Stimulated activated CD4-positive, alpha-beta T cell treated with anti-CD3 and anti-CD28 coated beads, Interleukin-4, amount 100 ng/mL, for 4 hours (primary cell): ENCODE measurements around the gene DIPK1A.

Experiments
- DNase-seq, 2 experiments: peaks; one replicate each; pipeline ENCODE4 v3.0.0-alpha.2; 2020

DIPK1A gene

DNA sequence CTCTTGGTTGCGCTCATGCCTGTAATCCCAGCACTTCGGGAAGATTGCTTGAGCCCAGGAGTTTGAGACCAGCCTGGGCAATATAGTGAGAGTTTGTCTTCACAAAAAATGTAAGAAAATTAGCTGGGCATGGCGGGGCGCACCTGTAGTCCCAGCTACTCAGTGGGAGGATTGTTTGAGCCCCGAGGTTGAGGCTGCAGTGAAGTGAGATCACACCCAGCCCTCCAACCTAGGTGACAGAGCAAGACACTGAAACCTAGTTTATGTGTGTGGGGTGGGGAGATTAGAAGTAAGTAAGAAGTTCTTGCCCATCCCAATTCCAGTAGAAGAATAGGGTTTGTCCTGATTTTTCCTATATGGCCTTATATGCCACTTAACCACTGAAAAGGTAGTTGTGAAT lies 127.4 kb downstream of the DIPK1A start:
- no peak for DNase-seq

DNA sequence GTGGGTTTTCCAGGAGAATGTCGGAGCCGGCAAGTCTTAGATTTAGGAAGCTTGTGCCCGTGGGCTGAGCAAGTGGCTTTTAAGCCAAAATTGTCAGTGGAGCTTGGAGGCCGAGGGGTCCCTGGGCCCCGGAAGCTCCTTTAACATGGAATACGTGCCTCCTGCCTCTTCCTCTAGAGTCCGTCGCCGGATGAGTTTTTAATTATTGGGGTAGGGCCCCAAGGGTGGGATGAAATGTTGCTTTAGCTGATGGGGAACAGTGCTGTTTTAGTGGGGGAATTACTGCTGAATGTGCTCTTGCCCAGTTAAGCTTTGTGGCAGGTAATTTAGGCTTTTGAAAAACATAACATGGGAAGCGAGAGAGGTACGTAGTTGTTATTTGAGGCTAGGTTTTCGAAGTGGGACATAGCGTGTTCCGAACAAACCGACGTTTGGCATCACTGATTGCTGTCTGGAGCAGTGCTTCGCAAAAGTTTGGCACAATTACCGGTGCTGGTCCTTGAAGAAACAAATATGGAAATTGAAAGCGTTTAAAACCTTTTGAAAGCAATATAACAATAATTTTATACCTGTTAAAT lies 128.6 kb downstream of the DIPK1A start:
- no peak for DNase-seq

- DNase-seq = peak; percentile 94 to 96
Observed at GRCh38 chr1:92831762-92832536, 129.3 kb downstream of the DIPK1A start, which contains the start of gene RPL5. Gene RPL5 (plus strand): TSS chr1:92832040. CDS start chr1:92832115, 75 bp downstream.

GRCh38 chr1:92831368-92831761 lies 129.9 kb downstream of the DIPK1A start:
- no peak for DNase-seq

DNA sequence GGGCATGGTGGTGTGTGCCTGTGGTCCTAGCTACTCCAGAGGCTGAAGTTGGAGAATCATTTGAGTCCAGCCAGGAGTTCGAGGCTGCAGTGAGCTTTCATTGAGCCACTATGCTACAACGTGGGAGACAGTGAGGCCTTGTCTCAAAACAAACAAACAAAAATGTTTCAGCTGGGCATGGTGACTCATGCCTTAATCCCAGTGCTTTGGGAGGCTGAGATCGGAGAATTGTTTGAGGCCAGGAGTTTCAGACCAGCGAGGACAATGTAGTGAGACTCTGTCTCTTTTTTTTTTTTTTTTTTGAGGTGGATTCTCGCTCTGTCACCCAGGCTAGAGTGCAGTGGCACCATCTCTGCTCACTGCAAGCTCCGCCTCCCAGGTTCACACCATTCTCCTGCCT lies 134.5 kb downstream of the DIPK1A start:
- DNase-seq = no peak

DNA sequence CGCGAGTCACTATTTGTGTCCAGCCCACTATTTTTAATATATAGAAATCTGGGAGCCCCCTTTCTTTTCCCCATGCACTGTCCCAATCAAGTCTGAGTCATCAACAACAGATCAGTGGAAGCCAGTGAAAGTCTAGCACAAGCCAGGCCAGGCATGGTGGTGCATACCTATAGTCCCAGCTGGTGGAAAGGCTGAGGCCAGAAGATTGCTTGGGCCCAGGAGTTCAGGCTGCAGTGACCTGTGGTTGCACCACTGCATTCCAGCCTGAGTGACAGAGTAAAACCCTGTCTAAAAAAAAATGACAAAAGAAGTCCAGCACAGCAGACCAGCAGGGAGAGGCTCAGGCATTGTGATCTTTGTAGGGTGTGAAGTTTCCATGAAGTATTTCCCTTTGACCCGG lies 138.4 kb downstream of the DIPK1A start:
- no peak for DNase-seq

DNA sequence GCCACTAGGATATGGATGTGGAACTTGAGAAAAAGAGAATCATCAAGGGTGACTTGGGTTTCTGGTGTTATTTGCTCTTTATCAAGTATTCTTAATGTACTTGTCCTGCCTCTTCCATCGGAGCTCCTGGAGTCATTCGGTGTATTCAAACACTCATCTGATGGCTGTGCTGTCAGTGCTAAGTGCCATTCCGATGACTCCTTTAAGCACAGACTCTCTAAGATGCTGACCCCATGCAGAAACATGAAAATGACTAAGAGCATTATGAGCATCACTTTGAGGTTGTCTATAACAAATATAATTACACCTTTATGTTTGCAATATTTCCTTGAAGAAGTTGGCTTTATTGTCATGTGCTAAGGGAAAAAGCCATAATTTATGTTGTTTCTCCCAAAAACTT lies 140.7 kb downstream of the DIPK1A start:
- no peak for DNase-seq

- no peak for DNase-seq
Observed at GRCh38 chr1:92820024-92820423, 141.2 kb downstream of the DIPK1A start.

- no peak for DNase-seq
Observed at GRCh38 chr1:92817986-92818764, 143.1 kb downstream of the DIPK1A start.

DNA sequence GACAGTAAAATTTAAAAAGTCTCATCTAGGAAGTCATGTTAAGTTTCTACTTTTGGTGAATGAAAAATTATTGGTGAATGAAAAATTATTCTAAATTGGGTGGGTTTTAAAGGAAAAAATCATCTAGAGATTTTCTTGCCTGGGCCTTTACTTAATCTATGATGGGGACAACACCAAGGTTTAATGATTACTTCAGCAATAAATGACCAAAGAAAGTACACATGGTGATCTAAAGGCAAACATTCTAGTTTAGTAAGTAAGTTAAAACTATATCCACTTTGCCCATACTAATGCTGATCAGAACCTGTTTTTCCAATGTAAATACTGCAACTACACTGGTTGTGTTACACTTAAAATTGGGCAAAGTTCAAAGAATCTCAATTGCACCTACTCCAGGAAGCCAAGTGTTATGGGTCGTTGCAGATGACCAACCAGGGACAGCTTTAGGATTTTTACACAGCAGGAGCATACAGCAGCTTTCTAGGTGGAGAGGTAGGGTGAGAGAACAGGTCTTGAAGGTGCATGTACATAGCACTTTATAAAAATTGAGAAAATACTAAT lies 144.0 kb downstream of the DIPK1A start:
- DNase-seq = no peak

DNA sequence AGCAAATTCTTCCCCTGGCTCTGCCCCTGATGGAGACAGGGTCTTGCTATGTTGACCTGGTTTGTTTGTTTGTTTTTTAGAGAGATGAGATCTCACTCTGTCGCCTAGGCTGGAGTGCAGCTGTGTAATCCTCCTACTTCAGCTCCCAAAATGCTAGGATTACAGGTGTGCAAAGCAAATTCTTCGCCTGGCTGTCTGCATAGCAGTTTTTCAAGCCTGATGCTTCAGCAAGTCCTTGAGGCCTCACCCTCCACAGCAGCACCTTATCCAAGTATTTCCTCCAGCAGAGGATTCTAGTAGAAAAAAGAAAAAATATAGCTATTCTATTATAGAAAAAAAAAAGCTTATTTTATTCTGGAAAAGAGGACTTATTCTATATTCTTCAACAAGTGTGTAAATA lies 144.5 kb downstream of the DIPK1A start:
- DNase-seq = no peak

- DNase-seq = no peak
Observed at GRCh38 chr1:92808381-92808780, 152.9 kb downstream of the DIPK1A start.

DNA sequence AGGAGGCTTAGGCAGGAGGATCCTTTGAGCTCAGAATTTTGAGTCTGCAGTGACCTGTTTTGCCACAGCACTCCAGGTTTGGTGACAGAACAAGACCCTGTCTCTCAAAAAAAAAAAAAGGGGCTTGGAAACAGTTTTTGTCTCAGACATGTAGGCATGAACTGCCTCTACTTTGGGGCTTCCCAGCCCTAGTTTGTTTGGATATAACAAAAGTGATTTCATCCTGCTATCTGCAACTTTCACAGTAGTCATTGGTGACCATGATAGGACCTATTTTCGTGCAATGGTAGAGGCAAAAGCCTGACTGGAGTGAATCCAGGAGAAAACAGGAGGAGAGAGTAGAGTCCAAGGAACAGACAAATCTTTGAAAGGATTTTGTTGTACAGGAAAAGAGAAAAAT lies 156.0 kb downstream of the DIPK1A start:
- no peak for DNase-seq

DNA sequence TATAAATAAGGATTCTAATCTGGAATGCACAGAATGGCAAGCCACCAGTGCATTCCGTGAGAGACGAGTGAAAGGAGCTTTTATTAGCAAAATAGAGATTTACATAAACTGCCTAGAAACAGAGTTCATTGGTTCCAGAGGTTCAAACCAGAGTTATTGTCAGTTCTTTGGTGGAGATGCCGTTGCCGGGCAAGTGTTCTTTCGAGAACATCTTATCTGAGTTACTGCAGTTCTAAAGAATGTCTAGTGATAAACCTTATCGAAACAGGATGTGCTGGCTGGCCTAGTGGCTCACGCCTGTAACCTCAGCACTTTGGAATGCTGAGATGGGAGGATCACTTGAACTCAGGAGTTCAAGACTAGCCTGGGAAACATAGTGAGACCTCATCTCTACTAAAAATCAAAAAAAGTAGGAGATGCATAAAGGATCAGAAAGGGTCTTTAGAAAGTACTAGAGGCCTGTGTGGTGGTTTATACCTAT lies 156.5 kb downstream of the DIPK1A start:
- DNase-seq = no peak

- DNase-seq = no peak
Observed at GRCh38 chr1:92803140-92803887, 157.9 kb downstream of the DIPK1A start.

DNA sequence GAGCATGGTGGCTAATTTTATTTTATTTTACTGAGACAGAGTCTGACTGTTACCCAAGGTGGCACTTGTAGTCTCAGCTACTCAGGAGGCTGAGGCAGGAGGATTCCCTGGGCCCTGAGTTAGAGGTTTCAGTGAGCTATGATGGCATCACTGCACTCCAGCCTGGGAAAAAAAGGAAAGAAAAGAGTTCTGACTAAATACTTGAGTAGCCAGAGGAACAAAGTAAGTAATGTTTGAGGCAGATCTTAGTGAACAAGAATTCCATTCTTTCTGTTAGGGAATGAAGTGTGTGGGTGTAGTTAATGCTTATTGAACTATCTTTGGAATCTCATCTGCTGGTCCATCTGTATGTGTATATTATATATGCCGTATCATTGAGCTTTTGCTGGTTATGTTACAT lies 163.3 kb downstream of the DIPK1A start:
- DNase-seq = no peak

- DNase-seq = no peak
Observed at GRCh38 chr1:92797297-92797696, 164.0 kb downstream of the DIPK1A start.

- no peak for DNase-seq
Observed at GRCh38 chr1:92795166-92795565, 166.1 kb downstream of the DIPK1A start.

DNA sequence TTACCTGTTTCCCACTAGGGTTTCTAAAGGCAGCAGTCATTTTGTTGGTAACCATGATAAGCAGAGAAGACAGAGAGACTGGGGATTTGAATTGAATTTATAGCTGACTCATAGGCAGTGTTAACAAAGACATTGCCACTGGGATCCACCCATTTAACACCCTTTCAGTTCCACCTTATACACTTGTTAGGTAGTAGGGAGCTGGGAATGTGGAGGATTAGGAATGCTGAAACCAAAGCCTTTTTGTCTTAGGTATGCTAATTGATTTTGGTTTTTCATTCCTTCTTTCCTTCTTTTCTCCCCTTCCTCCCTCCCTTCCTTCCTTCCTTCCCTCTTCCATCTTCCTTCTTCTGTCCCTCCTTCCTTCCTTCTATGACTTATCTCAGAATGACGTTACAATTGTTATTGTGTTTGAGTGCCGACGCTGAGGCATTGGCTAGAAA lies 168.9 kb downstream of the DIPK1A start:
- DNase-seq = no peak
